Measurements from ENCODE around the gene NBEA. TPM values are rescaled to one million over a fixed set of nuclear protein-coding genes. Genes with fewer than 3 reads are reported as not detected.
"Not testable (repeated sequence)": the region's sequence is repeated elsewhere in the genome, so short reads cannot be mapped to it uniquely, and the experiment has no call there.

Gene NBEA
- polyA plus RNA-seq, 3 donors, result 16.4 to 19.2 (median 17.8) TPM

DNA sequence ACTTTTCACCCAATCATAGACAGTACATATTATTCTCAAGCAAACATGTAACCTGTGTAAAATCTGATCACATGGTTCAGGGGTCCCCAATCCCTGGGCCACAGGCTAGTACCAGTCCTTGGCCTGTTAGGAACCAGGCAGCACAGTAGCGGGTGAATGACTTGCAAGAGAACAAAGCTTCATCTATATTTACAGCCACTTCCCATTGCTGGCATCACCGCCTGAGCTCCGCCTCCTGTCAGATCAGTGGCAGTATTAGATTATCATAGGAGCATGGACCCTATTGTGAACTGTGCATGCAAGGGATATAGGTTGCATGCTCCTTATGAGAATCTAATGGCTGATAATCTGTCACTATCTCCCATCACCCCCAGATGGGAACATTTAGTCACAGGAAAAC lies 401.3 kb downstream of the NBEA start:
- no peak for DNase-seq (ENCODE audit: extremely low read depth in 1 of 11, low read depth in 9 of 11, low spot score in 4 of 11)

DNA sequence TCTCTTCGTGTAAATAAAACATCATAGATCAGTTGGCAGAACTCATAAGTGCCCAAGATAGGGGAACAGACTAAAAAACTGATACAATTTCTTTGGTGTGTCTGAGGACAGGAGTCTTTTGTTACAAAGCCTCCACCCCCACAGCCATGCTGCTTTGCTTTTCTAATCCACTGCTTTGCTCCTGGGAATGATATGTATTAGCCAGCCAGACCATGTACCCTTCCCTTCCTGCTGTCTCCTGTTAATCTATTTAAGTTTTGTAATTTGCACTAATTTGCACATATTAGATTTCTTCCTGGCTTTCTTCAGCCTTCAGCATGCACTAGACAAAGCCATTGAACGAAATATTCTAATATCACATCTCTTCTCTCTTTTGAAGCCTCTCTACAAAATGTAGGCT lies 403.9 kb downstream of the NBEA start:
- DNase-seq (ENCODE audit: extremely low read depth in 1 of 11, low read depth in 9 of 11, low spot score in 4 of 11), result no peak

DNA sequence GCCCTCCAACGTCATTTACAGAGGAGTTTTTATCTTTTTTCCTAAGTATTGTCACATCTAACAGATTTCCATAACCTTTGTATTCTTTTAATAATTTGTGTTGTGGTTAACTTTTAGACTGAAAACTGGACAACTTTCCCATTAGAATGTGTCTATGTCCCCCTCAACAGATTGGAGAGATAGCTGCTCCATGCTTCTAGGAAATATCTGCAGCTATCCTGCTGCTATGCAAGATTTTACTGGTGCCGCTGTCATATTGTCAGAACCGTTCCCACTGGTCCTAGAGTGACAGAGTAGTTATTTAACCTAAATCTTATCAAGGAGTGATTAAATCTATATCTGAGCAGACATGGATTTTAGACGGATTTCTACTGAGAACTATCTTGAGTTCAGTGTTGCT lies 404.4 kb downstream of the NBEA start:
- DNase-seq (ENCODE audit: extremely low read depth in 1 of 11, low read depth in 9 of 11, low spot score in 4 of 11), result no peak

DNA sequence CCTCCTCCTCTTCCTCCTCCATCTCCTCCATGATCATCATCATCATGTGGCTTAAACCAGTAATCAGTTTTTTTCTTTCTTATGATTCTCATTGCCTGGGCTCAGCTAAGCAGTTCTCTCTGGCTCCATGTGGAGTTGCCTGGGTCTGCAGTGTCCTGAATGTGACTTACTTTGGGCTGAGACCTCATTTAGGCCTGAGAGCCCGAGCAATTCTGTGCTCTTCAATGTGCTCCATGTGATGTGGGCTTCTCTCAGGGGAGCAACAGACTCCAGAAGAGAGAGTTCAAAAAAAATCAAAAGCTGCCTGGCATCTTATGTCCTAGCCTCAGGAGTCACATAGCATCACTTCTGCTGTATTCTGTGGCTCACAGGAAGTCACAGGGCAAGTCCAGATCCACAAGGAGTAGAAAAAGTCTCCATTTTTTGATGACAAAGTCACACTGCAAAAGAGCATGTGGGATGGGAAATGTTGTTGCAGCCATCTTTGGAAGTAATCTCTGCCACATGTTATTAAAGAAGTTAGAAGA lies 405.7 kb downstream of the NBEA start:
- no peak for DNase-seq (ENCODE audit: extremely low read depth in 1 of 11, low read depth in 9 of 11, low spot score in 4 of 11)

DNA sequence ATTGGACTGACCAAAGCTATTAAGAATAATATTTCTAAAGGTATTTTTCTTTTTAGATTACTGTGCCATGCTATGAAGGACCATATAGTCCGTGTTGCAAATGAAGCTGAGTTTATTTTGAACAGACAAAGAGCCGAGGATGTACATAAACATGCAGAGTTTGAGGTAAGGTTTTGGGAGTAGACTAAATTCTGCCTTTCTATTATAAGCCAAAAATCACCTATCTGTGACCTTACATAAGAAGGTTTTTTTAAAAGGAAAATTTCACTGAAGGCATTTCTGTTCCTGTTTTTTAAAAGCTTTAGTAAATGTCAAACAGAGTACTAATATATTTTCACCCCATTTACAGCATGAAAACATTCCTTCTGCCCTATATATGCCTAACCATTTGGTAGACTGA lies 407.0 kb downstream of the NBEA start:
- DNase-seq (ENCODE audit: extremely low read depth in 1 of 11, low read depth in 9 of 11, low spot score in 4 of 11), result no peak

DNA sequence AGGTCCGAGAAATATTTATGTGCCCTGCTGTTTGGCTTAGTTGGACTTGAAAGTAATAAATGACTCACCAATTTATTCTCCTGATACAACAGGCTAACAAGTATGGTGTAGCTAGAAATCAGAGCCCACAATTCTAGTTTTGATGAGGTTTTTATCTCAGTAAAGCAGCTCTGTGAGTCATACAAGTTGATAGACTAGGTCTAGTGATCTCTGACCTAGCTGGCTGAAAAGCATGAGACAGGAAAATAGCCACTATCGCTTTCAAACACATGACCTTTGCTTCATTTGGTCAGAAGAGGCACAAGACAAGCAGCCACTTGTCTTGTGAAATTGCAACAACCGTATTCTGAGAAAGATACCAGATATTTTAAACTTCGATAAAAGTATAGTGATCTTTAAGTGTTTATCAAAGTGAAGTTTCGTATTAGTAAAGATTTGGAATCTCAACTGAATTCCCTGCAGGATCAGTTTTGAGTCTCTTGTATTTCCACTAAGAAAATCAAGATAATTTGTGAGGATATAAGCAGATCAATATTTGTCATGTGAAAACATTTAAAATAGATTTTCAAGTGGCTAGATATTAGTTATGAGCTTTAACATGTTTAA lies 407.7 kb downstream of the NBEA start:
- no peak for DNase-seq (ENCODE audit: extremely low read depth in 1 of 11, low read depth in 9 of 11, low spot score in 4 of 11)

DNA sequence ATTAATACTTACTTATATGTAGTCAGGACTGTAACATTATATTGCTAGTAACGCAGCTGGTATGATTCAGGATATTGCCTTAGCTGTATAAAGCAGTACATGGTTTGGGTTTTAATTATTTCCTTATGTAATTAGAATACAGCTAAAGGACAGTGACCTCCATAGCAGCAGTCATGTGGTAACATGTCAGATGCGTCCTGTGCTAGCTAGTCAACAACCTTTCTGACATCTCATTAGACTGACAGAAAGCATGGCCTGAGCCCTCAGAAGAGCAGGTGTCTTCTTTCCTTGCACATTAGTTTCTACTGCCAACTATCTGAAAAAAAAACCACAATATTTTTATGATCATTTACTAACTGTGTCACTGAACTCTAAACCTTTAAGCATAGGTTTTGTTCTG lies 412.2 kb downstream of the NBEA start:
- no peak for DNase-seq (ENCODE audit: extremely low read depth in 1 of 11, low read depth in 9 of 11, low spot score in 4 of 11)

DNA sequence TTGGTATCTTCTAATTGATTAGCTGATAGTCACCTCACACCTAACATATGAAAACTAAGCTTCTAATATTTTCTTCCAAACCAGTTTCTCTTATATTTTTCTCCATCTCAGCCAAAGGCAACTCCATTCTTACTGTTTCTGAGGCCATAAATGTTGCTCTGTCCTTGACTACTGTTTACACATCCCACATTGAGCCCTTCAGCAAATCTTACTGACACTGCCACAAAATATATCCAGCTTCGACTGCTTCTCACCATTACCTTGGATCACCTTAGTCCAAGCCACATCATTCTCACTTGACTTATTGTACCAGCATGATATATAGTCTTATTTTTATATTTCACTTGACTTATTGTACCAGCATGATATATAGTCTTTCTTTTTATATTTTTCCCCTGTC lies 412.8 kb downstream of the NBEA start:
- no peak for DNase-seq (ENCODE audit: extremely low read depth in 1 of 11, low read depth in 9 of 11, low spot score in 4 of 11)

DNA sequence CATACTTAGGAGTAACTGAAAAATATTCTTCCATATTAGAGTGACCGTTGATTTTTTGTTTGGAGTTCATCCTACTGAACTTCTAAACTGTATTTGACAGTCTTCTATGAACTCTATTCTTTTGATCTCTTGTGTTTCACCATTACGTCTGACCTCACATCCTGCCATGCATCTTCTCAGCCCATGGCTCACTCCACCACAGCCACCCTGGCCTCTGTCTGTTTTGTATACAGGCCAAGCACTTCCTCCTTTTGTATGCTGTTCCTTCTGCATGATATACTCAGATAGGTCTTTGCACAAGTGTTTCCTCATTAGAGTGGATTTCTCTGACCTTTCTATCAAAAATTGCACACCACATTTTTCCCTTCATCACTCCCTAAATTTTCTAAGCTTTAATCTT lies 414.5 kb downstream of the NBEA start:
- no peak for DNase-seq (ENCODE audit: extremely low read depth in 1 of 11, low read depth in 9 of 11, low spot score in 4 of 11)

DNA sequence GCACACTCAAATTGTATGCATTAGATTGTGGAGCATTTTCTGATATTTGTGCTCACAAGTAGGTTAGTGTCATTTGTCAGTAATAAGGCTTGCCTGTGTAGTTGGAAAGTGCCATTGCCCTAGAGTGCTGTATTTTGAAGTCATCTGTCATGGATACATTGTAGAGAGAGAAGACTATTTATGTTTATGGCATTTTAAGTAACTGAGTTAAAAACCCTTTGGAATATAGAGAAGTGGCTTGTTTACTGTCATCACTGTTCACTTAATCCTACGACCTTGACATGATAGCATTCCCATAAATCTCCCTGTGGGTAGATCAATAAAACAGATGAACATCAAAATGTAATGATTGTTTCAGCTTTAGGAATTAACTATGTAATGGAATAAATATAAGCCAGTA lies 423.8 kb downstream of the NBEA start:
- DNase-seq (ENCODE audit: extremely low read depth in 1 of 11, low read depth in 9 of 11, low spot score in 4 of 11), result no peak

DNA sequence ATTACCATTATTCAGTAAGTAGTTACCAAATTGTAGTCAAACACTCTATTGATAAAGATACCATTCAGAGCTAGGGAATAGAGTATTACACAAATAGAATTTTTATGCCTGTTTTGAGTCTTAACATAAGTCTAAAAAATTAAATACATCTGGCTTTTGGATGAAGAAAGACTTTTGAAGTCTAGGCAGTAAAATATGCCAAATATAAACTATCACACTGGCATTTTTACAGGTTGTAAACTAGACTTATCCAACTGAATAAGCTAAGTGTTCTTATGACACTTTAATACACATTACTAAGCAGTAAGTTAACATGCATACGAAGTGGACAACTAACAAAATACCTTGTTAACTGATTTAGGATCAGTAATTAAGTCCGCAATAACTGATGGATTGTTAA lies 425.5 kb downstream of the NBEA start:
- no peak for DNase-seq (ENCODE audit: extremely low read depth in 1 of 11, low read depth in 9 of 11, low spot score in 4 of 11)

DNA sequence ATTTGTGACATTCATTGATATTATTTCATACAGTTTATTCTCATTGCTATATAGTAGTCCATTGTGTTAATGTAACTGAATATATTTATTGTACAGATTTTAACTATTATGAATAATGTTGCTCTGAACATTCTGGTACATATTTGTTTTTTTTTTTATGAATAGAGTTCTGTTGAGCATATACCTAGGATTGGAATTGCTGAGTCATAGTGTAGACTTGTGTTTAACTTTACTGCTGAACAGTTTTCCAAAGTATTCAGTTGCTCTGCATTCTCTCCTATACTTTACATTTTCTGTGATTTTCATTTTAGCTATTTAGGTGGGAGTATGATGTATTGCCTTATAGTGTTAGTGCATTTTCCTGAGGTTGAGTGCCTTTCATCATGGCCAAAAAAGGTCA lies 436.9 kb downstream of the NBEA start:
- DNase-seq (ENCODE audit: extremely low read depth in 1 of 11, low read depth in 9 of 11, low spot score in 4 of 11), result no peak

DNA sequence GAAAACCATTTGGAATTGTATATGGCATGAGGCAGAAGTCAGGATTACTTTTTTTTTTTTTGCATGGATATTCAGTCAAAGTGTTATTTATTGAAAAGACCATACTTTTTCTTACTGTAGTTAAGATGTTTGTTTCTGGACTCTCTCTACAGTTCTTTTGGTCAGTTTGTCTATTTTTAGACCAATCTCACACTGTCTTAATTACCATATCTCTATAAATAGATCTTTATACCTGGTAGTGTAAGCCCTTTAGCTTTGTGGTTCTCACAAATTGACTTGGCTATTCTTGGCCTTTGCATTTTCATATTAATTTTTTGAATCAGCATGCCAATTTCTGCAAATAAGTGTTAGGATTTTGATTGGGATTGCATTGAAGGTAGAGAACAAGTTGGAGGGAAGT lies 437.6 kb downstream of the NBEA start:
- DNase-seq (ENCODE audit: extremely low read depth in 1 of 11, low read depth in 9 of 11, low spot score in 4 of 11), result no peak

DNA sequence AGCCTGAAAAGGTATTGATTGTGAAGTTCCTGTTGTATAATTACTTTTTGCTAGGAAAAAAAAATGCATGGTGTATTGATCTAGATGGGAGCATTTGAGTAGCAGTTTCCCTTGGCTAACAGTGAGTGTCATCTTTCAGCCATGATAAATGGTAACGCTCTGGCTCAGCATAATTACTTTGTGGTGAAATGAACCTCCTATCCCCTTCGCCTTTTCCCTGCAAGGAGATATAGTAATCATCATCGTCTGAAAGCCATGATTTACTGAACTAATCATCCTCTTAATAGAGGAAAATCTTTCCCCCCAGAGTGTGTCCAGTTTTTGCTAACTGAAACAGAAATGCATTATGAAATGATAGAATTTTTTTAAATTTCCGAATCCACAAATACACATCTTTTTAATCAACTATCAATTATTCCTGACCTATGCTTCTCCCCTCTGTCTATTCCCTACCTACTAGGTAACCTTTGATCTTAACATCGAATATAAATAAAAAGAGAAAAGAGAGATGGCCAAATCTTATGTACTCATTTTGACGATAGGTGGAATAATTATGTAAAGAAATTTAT lies 445.7 kb downstream of the NBEA start:
- no peak for DNase-seq (ENCODE audit: extremely low read depth in 1 of 11, low read depth in 9 of 11, low spot score in 4 of 11)

DNA sequence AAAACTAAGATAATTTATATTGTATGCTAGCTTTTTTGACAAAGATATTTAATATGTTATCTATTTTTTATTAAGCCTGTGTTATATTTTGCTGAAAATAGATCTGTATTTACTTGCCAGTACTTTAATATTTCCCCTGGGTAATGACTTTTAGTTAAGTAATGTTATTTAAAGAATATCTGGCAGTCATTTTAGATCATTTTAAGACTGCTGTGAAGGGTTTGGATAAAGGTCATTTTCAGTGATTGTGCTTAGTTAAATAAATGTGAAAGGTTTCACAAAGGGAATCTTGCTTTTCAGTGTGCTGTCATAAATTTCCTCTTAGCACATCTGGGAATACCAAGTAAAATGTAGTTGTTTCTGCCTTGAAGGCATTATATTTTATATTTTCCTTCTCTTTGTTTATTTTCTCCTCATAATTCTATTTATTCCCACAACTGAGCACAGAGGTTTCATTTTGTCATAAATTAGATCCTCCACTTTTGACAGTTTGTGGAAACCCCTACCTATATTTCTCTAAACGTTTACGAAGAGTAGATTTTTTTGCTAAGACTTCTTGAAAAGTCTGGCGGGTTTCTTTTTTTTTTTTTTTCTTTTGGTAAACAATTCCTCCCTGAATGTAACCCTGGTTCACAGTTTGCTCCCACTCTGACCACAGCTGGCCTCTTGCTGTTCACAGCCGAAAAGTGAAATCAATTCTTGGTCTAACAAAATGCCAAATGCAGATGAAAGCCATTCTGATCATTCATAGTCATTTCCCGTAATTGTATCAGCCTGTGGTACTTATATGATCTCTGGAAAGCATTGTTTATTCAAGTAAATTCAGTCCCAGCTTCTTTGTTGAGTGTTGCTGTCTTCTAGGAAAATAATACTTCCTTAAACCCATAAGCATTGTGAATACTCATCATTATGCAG lies 446.6 kb downstream of the NBEA start:
- peak in 9 of 11 donors; percentile 5 to 39 (median 20) for DNase-seq (ENCODE audit: extremely low read depth in 1 of 11, low read depth in 9 of 11, low spot score in 4 of 11)

DNA sequence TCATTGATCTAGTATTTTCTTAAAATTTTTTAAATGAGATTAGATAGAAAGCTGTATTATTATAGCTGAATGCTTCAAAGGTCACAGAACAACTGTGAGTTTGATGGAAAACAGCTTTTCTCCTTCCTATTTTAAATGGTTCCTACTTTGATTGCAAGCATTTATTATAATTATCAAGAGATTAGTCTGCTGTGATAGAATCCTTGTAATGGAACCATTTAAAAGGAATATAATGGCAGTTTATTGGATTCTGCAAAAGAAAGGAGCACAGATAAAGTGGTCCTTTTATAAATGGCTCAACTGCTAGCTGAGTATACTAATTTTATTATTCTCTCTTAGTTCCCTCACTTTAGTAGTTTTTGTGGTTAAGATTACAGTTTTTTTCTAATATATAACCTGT lies 447.5 kb downstream of the NBEA start:
- no peak for DNase-seq (ENCODE audit: extremely low read depth in 1 of 11, low read depth in 9 of 11, low spot score in 4 of 11)

DNA sequence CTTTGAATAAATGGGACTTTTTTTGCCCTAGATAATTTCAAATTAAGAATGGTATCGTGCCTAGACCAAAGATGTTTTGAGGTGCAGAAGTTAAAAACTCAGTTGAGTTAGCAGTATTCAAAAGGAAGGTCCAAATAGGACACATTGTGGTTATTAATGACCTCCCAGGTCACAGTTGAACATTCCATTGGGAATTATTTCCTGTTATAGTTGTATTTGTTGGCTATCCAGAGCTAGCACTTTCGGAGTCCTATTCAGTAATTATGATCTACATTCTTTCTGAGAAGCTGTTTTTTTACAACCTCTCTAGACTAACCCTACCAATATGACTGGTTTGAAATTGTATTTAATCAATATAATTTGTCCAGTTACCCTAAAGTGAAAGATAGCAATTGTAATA lies 450.7 kb downstream of the NBEA start:
- peak in 1 of 11 donors; percentile 8 for DNase-seq (ENCODE audit: extremely low read depth in 1 of 11, low read depth in 9 of 11, low spot score in 4 of 11)

DNA sequence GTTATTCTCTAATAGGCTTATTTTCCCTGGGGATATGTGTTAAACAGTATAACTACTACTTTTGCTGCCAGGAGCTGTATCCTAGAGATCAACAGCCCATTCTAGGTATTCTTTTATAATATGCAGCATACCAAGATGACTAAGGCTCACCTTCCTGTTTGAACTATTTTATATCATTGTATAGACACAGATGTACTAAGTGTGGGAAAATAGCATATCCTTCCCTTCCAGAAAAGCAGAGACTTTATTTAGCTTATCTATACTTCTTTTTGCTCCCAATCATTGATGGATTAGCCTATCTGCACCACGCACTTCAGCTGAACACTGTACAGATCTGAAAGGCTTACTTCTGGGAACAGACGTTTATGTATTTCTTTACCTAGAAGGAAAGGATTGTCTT lies 451.8 kb downstream of the NBEA start:
- DNase-seq (ENCODE audit: extremely low read depth in 1 of 11, low read depth in 9 of 11, low spot score in 4 of 11), result no peak

DNA sequence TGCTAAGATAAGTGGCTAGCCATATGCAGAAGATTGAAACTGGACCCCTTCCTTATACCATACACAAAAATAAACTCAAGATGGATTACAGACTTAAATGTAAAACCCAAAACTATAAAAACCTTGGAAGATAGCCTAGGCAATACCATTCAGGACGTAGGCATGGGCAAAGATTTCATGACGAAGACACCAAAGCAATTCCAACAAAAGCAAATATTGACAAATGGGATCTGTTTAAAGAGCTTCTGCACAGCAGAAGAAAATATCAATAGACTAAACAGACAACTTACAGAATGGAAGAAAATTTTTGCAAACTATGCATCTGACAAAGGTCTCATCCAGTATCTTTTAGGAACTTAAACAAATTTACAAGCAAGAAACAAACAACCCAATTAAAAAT lies 466.2 kb downstream of the NBEA start:
- not testable (repeated sequence) for DNase-seq (ENCODE audit: extremely low read depth in 1 of 11, low read depth in 9 of 11, low spot score in 4 of 11)

DNA sequence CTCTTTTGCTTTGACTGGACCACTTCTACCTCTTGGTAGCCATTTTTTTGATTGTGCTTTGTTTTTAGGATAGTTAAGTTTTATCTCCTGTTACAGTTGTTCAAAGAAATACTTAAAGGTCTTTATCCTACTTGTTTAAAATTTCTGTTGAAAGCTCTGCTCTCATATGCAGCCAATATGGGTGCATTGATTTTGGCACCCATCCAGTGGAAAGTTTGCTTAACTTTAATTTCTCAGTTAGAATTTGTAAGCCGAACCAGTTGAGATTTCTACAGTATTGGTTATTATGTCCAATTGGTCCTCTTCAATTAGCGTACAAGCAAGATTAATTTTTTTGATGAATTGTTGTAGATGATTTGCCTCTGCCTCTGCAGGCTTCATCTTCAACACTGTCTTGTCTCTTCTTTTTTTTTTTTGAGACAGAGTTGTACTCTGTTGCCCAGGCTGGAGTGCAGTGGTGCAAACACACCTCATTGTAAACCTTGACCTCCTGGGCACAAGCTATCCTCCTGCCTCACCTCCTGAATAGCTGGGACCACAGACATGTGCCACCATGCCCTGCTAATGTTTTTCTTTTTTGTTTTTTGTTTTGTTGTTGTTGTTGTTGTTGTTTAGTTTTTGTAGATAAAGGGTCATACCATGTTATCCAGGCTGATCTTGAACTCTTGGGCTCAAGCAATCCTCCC lies 469.1 kb downstream of the NBEA start:
- no peak for DNase-seq (ENCODE audit: extremely low read depth in 1 of 11, low read depth in 9 of 11, low spot score in 4 of 11)

Measured in renal cortex interstitium (tissue), 11 donors.